ELR (cell line): ENCODE results near the gene PGC.

Source experiments
- DNase-seq: peaks from one replicate; pipeline ENCODE4 v3.0.0-alpha.2; 2015; ENCODE audit warnings: low read depth

The PGC gene

GRCh38 chr6:41775293-41775882 is 28.2 kb upstream of the PGC start:
- no peak for DNase-seq

DNA sequence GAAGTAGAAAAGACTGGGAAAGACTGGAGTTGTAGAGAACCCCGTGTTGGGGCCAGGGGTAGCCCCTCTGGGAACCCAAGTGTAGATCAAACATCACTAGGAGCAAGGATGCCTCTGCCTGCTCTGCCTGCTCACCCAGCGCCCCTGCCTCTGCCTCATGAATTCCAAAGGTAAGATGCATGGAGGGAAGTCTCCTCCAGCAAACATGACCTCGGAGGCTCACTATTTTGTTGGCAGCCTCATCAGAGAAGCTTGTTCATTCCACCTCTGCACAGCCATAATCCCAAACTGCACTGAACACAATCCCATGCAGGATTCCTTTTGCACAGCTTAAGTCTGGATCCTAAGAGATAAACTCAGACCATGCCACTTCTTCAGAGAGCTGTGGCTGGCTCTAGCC is 27.6 kb upstream of the PGC start:
- DNase-seq = no peak

GRCh38 chr6:41771058-41771983 is 24.1 kb upstream of the PGC start:
- DNase-seq = no peak

DNA sequence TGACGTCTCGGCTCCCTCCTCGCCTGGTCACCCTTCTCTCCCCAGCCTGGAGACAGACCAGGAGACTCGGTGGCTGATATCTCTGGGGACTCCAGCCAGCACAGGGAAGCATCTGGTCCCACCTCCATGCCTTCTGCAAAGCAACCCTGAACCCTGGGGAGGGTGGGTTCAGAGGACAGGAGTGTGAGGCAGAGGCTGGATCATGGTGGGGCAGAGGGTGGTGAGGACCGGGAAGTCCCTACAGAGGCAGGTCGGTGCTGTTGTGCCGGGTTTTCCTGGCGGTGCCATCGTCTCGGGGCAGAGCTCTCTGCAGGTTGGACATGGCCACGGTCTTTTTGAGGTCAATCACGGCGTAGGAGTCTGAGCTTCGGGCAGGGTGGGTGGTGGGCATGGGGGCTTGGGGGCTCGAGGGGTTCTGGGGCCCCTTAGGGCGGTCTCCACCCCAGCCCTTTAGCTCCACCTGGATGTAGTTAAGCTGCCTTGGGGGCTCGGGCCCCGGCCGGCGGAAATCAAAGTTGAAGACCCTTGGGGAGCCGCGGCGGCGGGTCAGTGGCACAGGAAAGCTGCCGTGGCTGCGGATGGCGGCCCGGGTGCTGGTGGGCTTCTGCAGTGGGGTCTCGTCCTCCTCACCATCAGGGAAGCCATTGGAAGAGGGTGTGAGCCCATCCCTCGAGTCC is 23.3 kb upstream of the PGC start:
- DNase-seq = no peak

DNA sequence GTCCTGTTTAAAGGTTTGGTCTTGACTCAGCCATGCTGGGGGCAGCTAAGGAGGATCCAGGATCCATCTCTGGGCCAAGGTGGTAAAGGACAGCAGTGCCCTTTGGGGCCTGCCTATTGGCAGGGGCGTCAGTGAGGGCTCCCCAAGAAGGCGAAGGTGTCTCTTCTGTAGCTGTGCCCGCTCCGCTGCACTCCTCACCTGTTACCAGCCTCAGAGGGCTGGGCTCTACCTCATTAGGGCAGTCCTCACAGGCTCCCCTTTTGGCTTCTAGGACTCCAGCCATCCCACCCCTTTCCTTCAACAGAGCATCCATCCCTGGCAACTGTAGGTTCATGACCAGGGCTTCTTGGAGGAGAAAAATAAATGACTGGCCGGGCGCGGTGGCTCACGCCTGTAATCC is 22.2 kb upstream of the PGC start:
- no peak for DNase-seq

GRCh38 chr6:41768545-41769308 is 21.5 kb upstream of the PGC start:
- DNase-seq = no peak

GRCh38 chr6:41767112-41767833 is 20.1 kb upstream of the PGC start:
- DNase-seq = peak; percentile 95

- peak; percentile 42 for DNase-seq
Observed at GRCh38 chr6:41766043-41766664, 19.0 kb upstream of the PGC start.

- DNase-seq = no peak
Observed at GRCh38 chr6:41763470-41763869, 16.3 kb upstream of the PGC start.

- no peak for DNase-seq
Observed at GRCh38 chr6:41759905-41760579, 12.8 kb upstream of the PGC start.

DNA sequence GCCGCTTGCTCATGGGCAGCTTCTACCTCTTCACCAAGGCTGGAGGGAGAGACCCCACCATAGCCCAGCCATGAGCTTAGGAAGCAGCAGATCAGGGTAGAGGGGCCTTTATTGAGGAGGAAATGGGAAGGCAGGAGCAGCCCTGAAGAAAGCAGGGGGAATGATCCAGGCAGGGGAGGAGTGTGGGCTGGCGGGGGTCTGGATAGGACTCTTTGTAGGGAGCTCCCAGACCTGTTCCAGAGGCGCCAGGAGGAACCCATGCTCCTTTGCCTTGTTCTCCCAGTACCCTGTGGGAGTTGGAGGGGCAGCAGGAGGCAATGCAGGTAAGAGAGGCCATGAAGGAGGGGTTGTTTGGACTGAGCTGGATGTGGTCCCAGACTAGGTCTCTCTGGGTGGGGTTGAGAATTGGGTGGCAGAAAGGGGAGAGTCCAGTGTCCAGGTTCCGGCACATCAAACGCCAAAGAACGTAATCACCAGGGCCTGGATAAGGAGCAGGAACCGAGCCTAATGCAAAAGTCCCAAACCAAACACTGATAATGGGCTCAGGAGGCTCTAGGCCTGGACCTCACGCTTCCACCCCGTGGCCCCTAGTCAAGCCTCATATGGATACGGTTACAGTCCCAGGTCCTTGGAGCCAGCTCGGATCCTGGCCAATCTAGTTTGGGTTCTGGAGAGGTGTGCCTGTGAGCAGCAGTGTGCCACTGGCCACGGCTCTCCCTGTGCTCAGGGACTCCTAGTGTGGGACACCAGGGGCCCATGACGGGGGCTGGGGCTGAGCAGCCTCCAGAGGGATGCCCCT is 12.1 kb upstream of the PGC start:
- DNase-seq = no peak

GRCh38 chr6:41758641-41759035 is 11.4 kb upstream of the PGC start:
- no peak for DNase-seq

GRCh38 chr6:41757931-41758640 is 10.9 kb upstream of the PGC start:
- DNase-seq = no peak

DNA sequence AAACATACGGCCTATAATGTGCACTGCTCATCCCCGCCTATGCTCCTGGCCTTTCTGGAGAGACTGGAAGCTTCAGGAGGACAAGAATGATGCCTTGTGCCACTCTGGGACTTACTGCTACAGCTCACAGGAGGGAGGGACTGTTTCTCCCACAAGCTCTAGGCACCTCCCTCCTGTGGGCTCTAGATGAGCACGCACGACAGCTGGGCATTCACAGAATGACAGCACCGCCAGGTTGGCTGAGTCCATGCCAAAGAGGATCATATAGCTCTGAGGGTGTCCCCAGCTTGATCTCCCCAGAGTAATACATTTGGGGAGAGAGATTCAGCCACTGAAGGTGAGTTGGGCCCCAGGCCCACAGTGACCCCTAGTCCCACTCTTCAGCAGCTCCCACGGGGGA is 10.1 kb upstream of the PGC start:
- DNase-seq = no peak

DNA sequence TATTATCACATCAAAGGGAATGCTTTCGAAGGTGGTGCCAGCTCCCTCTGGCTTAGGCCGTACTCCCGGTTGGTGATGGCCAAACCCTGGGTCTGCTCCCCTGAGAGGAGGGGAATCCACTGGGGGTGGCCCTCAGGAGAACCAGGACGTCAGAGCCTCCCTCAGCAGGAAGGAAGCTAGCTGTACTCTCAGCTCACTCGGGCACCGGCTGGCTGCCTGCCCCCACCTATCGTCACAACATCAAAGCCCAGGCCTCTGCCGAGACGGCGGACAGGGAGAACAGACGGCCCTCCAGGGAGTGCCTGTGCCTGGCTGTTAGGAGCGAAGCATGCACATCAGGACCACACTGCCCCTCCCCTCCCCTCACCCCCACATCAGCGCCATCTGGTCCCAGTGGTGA is 9.2 kb upstream of the PGC start:
- DNase-seq = no peak

GRCh38 chr6:41755895-41756294 is 8.7 kb upstream of the PGC start:
- DNase-seq = no peak

DNA sequence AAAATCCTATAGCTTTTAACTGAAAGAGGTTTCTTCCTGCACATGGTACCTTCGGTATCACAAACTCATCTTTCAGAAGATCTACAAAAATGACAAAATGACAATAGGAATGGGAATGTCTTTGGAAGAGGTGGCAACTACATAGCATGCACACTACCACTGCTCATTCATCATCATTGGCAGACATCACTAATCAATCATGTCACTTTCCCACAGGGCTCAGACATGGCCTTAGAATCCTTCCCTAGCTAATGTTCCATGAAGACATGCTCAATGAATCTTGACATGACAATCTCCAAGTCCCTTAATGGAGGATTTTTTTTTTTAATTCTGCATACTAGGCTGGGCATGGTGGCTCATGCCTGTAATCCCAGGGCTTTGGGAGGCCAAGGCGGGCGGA is 3.2 kb upstream of the PGC start:
- DNase-seq = no peak

DNA sequence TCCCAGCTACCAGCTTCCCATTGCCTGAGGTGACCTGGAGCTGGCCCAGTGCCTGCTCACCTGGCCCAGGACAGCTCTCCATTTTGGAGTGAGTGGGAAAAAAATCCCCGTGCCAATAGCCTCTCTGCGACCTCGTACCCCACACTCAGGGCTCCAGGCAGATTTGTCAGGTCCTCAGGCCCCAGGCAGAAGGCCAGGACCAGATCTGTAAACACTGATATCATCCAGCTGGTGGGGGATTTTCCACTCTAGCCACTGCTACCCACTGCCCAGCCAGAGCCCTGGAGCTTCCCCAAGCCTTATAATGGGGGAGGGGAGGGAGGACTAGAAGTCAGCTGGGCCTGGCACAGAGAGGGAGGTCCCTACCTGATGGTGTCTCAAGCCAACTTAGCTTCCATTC is 1.3 kb upstream of the PGC start:
- no peak for DNase-seq

- no peak for DNase-seq
Observed at GRCh38 chr6:41748102-41748477, 893 bp upstream of the PGC start.
